Stimulated activated effector memory CD8-positive, alpha-beta T cell treated with anti-CD3 and anti-CD28 coated beads, Interleukin-12 subunit alpha, Interleukin-12 subunit beta, amount 100 ng/mL, for 72 hours (primary cell): Measurements from ENCODE around the gene KLHL21.

Experiments
- ATAC-seq: fragments of 150-1000 bp; cut with Tn5 transposase; 2 replicates; pipeline ENCODE4 v1.10.0; 2021
- DNase-seq, 2 donors: peaks; one replicate each; pipeline ENCODE4 v3.0.0; 2021 to 2022; ENCODE audit warnings: low spot score in 2 of 2
- H3K27ac Mint-ChIP-seq: one replicate; pipeline ENCODE4 v1.8.0; 2022; ENCODE audit warnings: mild to moderate bottlenecking, mixed read lengths
- H3K36me3 Mint-ChIP-seq: one replicate; pipeline ENCODE4 v1.8.0; 2022; ENCODE audit warnings: mild to moderate bottlenecking, mixed read lengths
- H3K4me1 Mint-ChIP-seq: one replicate; pipeline ENCODE4 v1.8.0; 2022; ENCODE audit warnings: mixed read lengths
- H3K4me3 Mint-ChIP-seq: one replicate; pipeline ENCODE4 v1.8.0; 2022; ENCODE audit warnings: mild to moderate bottlenecking, mixed read lengths
- H3K9me3 Mint-ChIP-seq: one replicate; pipeline ENCODE4 v1.8.0; 2022; ENCODE audit warnings: mixed read lengths

The KLHL21 gene

DNA sequence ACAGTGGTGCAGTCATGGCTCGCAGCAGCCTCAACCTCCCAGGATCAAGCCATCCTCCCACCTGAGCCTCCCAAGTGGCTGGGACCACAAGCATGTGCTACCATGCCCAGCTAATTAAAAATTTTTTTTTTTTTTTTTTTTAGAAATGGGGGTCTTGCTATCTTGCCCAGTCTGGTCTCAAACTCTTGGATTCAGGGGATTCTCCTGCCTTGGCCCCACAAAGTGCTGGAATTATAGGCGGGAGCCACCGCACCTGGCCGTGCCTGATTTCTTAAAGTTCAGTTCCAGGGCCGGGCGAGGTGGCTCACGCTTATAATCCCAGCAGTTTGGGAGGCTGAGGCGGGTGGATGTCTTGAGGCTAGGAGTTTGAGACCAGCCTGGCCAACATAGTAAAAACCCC lies 28.4 kb upstream of the KLHL21 start:
- DNase-seq, result no peak
- H3K27ac Mint-ChIP-seq, result no peak overlapping the region
- H3K4me1 Mint-ChIP-seq, result peaks cover 29% of the 10 kb centered on the region
- ATAC-seq, result no peak
- H3K4me3 Mint-ChIP-seq, result no peak overlapping the region
- peaks cover 91% of the 10 kb centered on the region for H3K36me3 Mint-ChIP-seq
- no peaks in the 10 kb centered on the region for H3K9me3 Mint-ChIP-seq

DNA sequence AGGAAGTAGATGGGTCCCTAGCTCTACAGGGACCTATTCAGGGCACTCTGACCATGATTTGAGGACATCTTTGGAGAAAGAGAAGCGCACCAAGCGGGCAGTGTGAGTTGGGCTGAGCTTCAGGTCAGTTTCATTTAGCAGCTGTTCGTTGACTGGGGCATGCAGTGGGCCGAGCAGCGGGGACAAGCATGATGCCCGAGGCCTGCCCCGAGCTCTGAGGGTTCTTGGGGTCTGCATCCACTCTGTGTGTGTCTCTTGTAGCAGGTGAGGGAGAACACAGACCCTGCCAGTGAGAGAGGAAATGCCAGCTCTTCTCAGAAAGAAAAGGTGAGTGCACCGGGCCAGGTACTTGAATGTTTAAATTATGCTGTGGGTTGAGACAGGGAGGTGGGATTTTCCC lies 27.4 kb upstream of the KLHL21 start:
- no peak for ATAC-seq
- H3K4me3 Mint-ChIP-seq, result no peak overlapping the region
- DNase-seq, result no peak
- peak overlapping the region; percentile 61 for H3K27ac Mint-ChIP-seq
- H3K9me3 Mint-ChIP-seq, result no peaks in the 10 kb centered on the region
- H3K36me3 Mint-ChIP-seq, result peaks cover 82% of the 10 kb centered on the region
- H3K4me1 Mint-ChIP-seq, result peaks cover 32% of the 10 kb centered on the region

DNA sequence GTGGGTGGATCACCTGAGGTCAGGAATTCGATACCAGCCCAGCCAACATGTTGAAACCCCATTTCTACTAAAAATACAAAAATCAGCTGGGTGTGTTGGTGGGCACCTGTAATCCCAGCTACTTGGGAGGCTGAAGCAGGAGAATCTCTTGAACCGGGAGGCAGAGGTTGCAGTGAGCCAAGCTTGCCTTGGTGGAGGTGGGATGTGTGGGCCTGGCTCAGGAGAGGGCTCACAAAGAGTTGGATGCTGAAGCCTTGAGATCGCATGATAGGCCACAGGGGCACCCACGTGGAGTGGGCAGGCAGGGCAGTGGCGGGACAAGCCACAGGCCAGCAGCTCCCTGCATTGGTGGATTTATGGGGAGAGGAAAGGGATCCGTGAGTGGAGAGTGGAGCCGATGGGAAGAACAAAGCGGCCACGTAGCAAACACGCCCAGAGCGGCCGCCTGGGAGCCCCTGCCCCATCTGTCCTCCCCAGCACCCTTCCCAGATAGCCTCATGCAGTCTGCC lies 26.4 kb upstream of the KLHL21 start:
- Mint-ChIP-seq H3K27ac (peak overlapping the region; percentile 61), H3K9me3 (no peaks in the 10 kb centered on the region), H3K36me3 (peaks cover 77% of the 10 kb centered on the region), H3K4me3 (no peak overlapping the region), H3K4me1 (peaks cover 37% of the 10 kb centered on the region)
- no peak for DNase-seq
- ATAC-seq, result no peak

DNA sequence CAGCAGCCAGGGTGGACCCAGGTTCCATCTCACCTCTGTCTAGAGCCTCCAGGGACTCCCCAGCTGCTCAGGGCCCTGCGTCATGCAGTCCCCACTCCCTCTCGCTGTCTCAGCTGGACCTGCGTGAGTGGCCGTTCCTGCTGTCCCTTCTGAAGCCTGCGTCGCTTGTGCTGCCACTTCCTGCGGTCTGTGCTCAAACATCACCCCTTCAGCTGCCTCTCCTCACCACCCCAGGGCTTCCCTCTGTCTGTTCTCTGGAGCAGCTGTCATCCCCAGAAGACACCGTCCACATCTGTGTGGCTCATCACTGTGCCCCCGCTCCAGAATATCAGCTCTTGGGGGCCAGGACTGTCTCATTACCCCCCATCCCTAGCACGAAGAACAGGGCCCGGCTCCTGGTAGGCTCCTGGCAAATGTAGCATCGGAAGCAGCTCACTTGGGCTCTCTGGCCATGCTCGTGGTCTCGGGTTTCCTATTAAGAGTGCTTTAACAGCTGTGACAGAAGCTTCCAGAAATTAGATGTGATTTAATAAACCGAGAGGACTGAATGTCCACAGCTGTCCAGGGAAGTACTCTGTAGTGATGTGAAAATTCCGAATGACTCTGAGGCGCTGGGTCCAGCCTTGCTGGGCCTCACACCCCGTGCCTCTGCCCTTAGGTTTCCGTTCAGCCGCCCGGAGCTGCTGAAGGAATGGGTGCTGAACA lies 25.3 kb upstream of the KLHL21 start:
- Mint-ChIP-seq H3K4me1 (peaks cover 42% of the 10 kb centered on the region), H3K36me3 (peaks cover 71% of the 10 kb centered on the region), H3K27ac (peak overlapping the region; percentile 76), H3K9me3 (no peaks in the 10 kb centered on the region), H3K4me3 (peak overlapping the region; percentile 77)
- ATAC-seq, result no peak
- DNase-seq, result no peak

DNA sequence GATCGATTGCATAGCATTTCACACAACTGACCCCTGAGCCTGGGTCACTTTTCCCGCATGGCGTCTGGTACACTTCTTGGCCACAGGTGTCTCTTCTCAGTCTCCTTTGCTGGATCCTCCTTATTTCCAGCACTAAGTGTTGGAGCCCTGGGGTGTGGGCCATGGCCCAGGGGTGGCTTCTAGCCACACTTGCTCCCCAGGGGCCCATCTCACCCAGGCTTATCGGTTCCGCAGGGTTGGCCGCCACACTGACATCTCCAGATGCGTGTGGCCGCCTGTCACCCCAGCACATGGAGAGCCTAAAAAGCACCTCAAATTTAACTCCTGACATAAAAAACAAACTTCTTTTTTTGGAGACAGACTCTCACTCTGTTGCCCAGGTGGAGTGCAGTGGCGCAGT lies 24.4 kb upstream of the KLHL21 start:
- no peak for ATAC-seq
- Mint-ChIP-seq H3K9me3 (no peaks in the 10 kb centered on the region), H3K4me3 (peak overlapping the region; percentile 77), H3K27ac (peak overlapping the region; percentile 76), H3K4me1 (peaks cover 48% of the 10 kb centered on the region), H3K36me3 (peaks cover 71% of the 10 kb centered on the region)
- DNase-seq, result no peak

DNA sequence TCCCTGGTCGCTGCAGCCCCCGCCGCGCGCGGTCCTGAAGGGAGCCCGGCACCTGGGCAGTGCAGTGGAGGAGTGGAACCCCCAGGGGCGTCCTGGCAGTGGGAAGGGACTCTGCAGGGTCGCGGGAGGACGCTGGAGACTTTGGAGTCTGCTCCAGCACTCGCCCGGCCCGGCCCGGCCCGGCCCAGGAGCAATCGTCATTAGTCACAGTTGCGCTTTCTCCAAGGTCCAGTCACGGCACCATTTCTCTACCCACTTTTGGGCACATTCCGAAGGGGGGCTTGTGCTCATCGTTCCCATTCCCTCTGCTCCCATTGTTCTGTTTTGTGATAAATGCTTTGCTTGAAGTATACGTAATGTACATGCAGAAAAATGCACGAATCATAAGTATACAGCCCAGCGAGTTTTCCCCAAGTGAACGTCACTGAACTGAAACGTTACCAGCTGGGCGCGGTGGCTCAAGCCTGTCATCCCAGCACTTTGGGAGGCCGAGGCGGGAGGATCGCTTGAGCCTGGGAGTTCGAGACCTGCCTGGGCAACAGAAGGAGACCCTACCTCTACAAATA lies 23.0 kb upstream of the KLHL21 start:
- Mint-ChIP-seq H3K4me3 (peak overlapping the region; percentile 77), H3K4me1 (peaks cover 48% of the 10 kb centered on the region), H3K27ac (peak overlapping the region; percentile 87), H3K36me3 (peaks cover 71% of the 10 kb centered on the region), H3K9me3 (no peaks in the 10 kb centered on the region)
- ATAC-seq (peak; percentile 61), DNase-seq (no peak)

DNA sequence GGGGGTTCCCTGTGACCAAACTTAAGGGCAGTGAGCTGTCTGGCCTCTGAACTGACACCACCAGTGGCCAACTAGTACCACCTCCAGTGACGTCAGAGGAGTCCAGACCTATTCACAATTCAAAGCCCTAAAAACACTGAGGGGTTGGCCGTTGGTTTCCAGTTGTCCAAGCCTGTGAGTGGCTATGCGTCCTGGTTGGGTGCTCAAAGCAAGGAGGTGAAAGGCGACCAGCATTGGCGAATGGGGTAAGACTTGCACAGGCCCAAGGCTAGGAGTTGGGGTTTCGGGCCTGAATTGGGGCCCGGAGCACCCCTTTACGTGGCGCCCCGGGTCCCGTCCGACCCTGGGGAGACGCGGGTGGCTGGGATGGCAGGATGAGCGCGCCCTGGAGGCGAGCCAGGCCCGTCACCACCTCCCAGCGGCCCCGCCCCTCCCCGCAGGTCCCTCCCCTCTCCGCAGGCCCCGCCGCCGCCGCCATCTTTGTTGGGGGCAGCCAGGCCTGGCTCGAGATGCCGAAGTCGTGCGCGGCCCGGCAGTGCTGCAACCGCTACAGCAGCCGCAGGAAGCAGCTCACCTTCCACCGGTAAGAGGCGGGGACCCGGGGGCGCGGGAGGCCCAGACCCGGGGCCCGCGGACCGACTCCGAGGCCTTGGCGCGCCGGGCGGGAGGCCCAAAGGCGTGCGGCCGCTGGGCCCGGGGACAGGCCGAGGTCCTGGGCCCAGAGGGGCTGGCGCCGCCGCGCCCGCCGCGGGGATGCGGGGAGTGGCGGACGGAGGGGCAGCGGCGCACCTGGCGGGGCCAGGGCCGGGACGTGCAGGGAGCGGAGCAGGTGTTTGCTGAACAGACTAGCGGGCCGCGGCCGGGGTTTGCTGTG lies 22.3 kb upstream of the KLHL21 start, which contains the start of gene THAP3:
Gene THAP3 (plus strand): TSS at position 159 of the 874 bp plus-strand sequence. CDS start 351 bp downstream, at position 510.
- no peaks in the 10 kb centered on the region for H3K9me3 Mint-ChIP-seq
- peak; percentile 76 to 91 for DNase-seq
- ATAC-seq, result peak; percentile 95

DNA sequence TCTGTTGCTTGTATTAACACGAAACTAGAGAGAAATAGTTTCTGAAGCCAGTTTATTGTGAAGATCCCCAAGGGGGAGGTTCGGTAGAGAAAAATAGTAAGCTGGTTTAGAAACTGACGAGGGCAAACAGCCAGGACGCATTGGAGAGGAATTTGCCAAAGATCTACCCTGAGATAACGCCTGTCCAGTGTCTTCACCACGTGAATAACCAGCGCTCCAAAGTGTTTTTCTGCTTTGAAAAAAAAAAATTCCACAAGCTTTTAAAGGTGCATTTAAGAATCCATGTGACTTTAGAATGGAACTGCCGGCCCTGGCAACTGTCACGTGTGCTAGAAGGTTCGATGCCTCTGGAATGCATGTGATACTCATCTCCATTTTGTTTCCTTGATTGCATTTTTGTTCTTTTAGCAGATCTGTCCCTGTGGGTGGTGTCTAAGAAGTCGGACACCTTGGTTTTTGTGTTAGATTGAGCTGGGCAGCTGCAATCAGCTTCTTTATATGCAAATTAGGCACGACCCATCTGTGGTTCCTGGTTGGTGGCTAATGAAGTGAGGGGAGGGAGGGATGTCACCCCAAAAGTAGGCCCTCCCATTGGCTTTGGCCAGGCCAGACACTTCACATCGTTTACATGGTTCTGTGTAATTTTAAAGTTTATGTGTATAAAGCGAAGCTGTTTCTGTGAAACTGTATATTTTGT lies 20.7 kb upstream of the KLHL21 start:
- Mint-ChIP-seq H3K27ac (no peak overlapping the region), H3K4me1 (peaks cover 38% of the 10 kb centered on the region), H3K9me3 (no peaks in the 10 kb centered on the region), H3K36me3 (peaks cover 72% of the 10 kb centered on the region), H3K4me3 (no peak overlapping the region)
- DNase-seq (no peak), ATAC-seq (no peak)

More for the DNA sequence above, 22.3 kb upstream of the KLHL21 start, which contains the start of gene THAP3:
- Mint-ChIP-seq H3K36me3 (peaks cover 71% of the 10 kb centered on the region), H3K27ac (peak within 1 kb of the TSS; percentile 87), H3K4me3 (peak within 1 kb of the TSS; percentile 77), H3K4me1 (peaks cover 47% of the 10 kb centered on the region)

DNA sequence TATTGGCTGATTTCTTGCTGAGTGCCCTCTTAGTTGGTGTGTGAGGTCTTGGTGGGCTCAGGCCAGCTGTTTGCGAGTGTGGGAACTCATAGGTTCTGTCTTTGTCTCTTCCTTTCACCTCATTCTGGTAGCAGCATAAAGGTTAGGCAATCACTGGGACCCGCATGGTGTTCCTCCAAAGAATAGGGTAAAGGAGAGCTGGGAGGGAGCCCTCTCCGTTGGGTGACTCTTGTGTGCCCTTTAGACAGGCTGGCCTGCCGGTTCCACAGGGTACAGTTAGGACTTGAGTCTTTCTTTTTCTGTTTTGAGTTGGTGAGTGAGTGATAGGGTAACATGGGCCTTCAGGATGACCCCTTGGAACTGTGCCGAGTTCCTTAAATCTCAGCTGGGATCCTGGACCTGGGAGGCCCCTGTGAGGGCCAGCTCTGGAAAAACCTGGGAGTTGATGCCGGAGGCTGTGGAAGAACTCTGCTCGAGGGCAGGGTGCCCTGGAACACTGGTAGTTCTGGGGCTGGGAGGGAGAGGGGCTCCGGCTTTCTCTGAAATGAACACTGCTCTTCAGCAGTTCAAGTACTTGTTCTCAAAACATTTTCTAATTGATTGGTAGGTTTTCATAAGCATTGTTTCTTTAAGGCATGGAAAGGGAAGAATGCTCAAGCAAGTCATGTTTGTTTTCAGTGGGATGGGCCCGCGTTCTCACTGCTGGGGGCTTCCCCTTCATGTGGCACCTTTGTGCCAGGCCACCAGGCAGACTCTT lies 19.9 kb upstream of the KLHL21 start:
- H3K27ac Mint-ChIP-seq, result no peak overlapping the region
- DNase-seq (no peak), ATAC-seq (no peak)
- no peak overlapping the region for H3K4me3 Mint-ChIP-seq
- peaks cover 32% of the 10 kb centered on the region for H3K4me1 Mint-ChIP-seq
- no peaks in the 10 kb centered on the region for H3K9me3 Mint-ChIP-seq
- H3K36me3 Mint-ChIP-seq, result peaks cover 74% of the 10 kb centered on the region

DNA sequence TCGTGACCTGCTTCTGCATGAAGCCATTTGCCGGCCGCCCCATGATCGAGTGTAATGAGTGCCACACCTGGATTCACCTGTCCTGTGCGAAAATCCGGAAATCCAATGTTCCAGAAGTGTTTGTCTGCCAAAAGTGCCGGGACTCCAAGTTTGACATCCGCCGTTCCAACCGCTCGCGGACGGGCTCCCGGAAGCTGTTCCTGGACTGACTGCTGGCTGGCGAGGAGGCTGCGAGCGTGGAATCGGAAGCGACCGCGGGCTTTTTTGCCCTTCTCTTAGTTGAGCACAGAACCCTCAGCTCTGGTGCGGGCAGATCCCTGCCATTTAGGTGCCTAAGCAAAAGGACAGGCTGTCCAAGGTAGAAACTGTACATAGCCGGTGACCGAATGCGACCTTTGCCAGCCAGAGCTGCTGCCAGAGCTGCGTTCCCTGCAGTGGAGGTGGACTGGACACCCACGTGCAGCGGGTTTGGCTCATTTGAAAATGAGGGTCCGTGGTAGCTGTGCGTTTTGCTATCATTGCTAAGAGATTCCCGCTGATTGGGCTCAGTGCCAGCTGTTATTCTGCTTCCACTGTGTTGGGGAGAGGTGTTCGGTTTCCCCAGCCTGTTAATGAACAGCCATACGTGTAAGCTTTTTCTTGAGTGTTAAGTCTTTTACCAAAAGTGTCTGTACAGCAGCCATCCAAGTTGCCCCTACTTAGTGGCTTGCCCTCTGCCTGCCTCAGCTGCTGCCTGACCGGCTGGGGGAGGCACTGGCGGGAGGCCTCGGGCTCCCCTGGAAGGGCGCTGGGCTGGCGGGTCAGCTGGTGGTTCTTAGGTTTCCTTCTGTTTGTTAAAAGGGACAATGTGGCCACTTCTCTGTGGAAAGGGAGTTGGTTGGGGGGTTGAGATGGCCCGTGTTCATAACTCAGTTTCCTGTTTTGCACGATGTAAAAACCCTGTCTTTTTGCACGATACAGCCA lies 19.0 kb upstream of the KLHL21 start:
- no peaks in the 10 kb centered on the region for H3K9me3 Mint-ChIP-seq

DNA sequence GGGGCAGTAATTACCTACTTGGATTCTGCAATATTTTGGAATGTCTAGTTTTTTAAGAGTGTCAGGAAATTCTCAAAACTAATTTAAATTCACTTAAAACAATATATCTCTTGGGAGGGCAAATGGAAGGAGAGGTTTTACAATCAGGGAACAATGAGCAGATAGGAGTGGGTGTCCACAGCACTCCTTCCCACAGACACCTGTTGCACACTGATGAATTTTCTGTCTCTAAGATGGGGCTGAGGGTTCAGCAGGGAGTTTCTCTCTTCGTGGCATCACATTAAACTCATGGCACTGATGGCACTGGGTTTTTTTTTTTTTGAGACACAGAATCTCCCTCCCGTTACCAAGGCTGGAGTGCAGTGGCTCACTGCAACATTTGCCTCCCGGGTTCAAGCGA lies 16.4 kb upstream of the KLHL21 start:
- Mint-ChIP-seq H3K9me3 (no peaks in the 10 kb centered on the region), H3K36me3 (peaks cover 63% of the 10 kb centered on the region), H3K4me3 (no peak overlapping the region), H3K4me1 (peaks cover 28% of the 10 kb centered on the region), H3K27ac (no peak overlapping the region)
- ATAC-seq, result no peak
- no peak for DNase-seq

More for the DNA sequence above, 19.0 kb upstream of the KLHL21 start:
- ATAC-seq, result no peak
- DNase-seq, result no peak
- Mint-ChIP-seq H3K4me1 (peaks cover 31% of the 10 kb centered on the region), H3K27ac (no peak overlapping the region), H3K4me3 (no peak overlapping the region), H3K36me3 (peaks cover 73% of the 10 kb centered on the region)

DNA sequence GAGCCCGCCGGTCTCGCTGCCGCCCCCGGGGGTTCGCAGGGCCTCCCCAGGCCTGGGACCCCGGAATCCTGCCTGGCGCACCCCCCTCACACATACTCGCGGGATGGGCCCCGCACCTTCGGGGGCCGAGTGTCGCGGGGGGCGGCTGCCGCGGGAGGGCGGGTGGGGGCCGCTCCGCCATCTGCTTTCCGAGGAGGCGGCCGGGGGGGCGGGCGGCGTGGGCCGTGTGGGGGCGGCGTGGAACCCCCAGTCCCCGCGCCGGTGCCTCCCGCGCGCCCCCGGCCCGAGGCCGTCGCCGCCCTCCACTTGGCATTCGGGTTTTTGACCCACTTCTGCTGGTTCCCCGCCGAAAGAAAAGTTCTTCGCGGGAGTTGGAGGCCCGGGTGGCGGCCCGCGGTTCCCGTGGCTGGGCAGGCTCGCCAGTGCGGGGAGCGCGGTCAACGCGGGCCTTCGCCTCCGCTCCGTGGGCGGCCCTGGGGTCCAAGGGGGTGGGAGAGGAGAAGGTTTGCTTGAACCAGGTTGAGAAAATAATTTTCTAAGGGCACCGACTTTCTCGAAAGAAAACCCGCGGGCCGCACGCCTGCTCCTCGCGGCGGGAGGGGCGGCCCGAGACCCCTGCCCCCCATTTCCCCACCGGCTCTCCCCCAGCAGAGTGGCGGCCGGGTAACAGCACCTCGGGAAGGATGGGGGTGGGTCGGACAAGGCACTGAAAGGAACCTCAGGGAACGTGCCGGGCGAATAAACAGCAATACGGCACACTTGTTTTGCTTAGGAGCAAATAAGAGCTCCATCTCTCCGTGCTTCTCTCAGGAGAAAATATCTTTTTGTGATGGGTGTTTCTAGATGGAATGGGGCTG lies 12.5 kb upstream of the KLHL21 start:
- Mint-ChIP-seq H3K4me1 (peaks cover 26% of the 10 kb centered on the region), H3K27ac (peak overlapping the region; percentile 34), H3K9me3 (no peaks in the 10 kb centered on the region), H3K4me3 (peak overlapping the region; percentile 89), H3K36me3 (peaks cover 37% of the 10 kb centered on the region)
- DNase-seq, result no peak
- ATAC-seq, result no peak
